Spleen (tissue), 11 donors: ENCODE data around the gene POU2F1. TPM values are rescaled to one million over a fixed set of nuclear protein-coding genes. Genes with fewer than 3 reads are reported as not detected.

ENCODE experiments used
- DNase-seq: peaks from one replicate; pipeline ENCODE4 v3.0.0-alpha.2; 2020
- H3K27ac ChIP-seq, 8 donors: fragments of 200-600 bp; sonication (generic) in 7 of 8; 1 replicate in 4 of 8; 2 replicates in 4 of 8; pipeline versions ENCODE4 v1.5.0 to v1.8.0; 2016 to 2021; ENCODE audit warnings: inconsistent platforms in 4 of 8, mild to moderate bottlenecking in 4 of 8, moderate library complexity in 1 of 8
- H3K27me3 ChIP-seq, 7 donors: fragments of 200-600 bp; sonication (generic) in 6 of 7; replicated peaks in 1 of 7; 1 replicate in 4 of 7; 2 replicates in 3 of 7; pipeline versions ENCODE4 v1.5.0 to v1.8.0; 2016 to 2021; ENCODE audit warnings: inconsistent platforms in 3 of 7, mild to moderate bottlenecking in 1 of 7
- H3K36me3 ChIP-seq, 6 donors: fragments of 200-600 bp; sonication (generic) in 5 of 6; 1 replicate in 4 of 6; 2 replicates in 2 of 6; pipeline versions ENCODE4 v1.5.0 to v1.8.0; 2016 to 2021; ENCODE audit warnings: inconsistent platforms in 2 of 6
- H3K4me1 ChIP-seq, 6 donors: fragments of 200-600 bp; sonication (generic) in 5 of 6; 1 replicate in 3 of 6; 2 replicates in 3 of 6; pipeline versions ENCODE4 v1.5.0 to v1.8.0; 2016 to 2021; ENCODE audit warnings: inconsistent platforms in 3 of 6
- H3K4me3 ChIP-seq, 8 donors: fragments of 200-600 bp; sonication (generic) in 7 of 8; 1 replicate in 4 of 8; 2 replicates in 4 of 8; pipeline versions ENCODE4 v1.5.0 to v1.8.0; 2016 to 2021; ENCODE audit warnings: inconsistent platforms in 4 of 8, mild to moderate bottlenecking in 4 of 8, moderate library complexity in 2 of 8
- H3K9me3 ChIP-seq, 8 donors: fragments of 200-600 bp; sonication (generic) in 7 of 8; 1 replicate in 4 of 8; 2 replicates in 4 of 8; pipeline versions ENCODE4 v1.5.0 to v1.8.0; 2016 to 2021; ENCODE audit warnings: inconsistent platforms in 4 of 8
- CTCF ChIP-seq, 11 experiments: fragments of 200-600 bp in 7 of 11; fragments of 450-650 bp in 4 of 11; sonication (generic) in 4 of 11; IDR thresholded peaks in 8 of 11; conservative IDR thresholded peaks in 3 of 11; 1 replicate in 7 of 11; 2 replicates in 4 of 11; pipeline versions ENCODE4 v1.4.0 to v1.8.0; 2016 to 2021; ENCODE audit warnings: antibody characterized with exemption in 11 of 11, inconsistent platforms in 4 of 11, mild to moderate bottlenecking in 1 of 11
- POLR2A ChIP-seq, 3 donors: fragments of 450-650 bp; IDR thresholded peaks; one replicate each; pipeline ENCODE4 v1.5.1; 2017; ENCODE audit warnings: antibody characterized with exemption in 3 of 3, mild to moderate bottlenecking in 1 of 3
- POLR2AphosphoS5 ChIP-seq, 3 donors: sonication (generic); formaldehyde crosslinking; IDR thresholded peaks; one replicate each; pipeline ENCODE4 v1.5.1; 2017; ENCODE audit warnings: antibody characterized with exemption in 3 of 3
- WGBS, 5 donors: extraction: QIAGEN DNeasy Blood & Tissue Kit in 3 of 5; methylation state at CpG; one replicate each; pipeline versions ENCODE4 v1.1.5 to v1.1.7; 2013 to 2018; 5-methylcytosine and 5-hydroxymethylcytosine counted together
- intact Hi-C: fragments of 100-400 bp; cut with DNase I; formaldehyde crosslinking; loops from one replicate; pipeline ENCODE4 v1.15.0; 2023; ENCODE audit warnings: low total_unique reads
- polyA plus RNA-seq, 3 donors: library from polyadenylated mRNA; stranded (reverse); fragments of 200-250 nt; gene quantifications; one replicate each; pipeline ENCODE4 v1.2.1, GENCODE V29; 2013
- total RNA-seq, 7 donors: library from RNA; depleted of rRNA in 3 of 7; stranded (reverse); fragments of >200 nt in 3 of 7; fragmentation: NEBNext Ultra II Directional in 4 of 7; extraction: Animal tissue kit (Norgen Biotek cat#: 25700) in 4 of 7; gene quantifications; one replicate each; pipeline versions ENCODE4 v1.1.0 to v1.2.1, GENCODE V29; 2016 to 2021
- donor health status: healthy with polysubstance abuse.
- donor health status: DM: no; HTN: no; CAD: no; lungs with moderate emphysema.
- donor health status: DM: no; HTN: no; CAD: no.
- donor health status: Bipolar disorder and iron deficiency.
- donor health status: healthy.
- donor health status: DM: no; HTN: no; CAD: no.
- donor health status: DM: yes; HTN: yes; CAD: no.

The POU2F1 gene
- total and polyA plus RNA-seq, 10 donors: 1.8 to 60.3 (median 27.4) TPM

- Histone ChIP-seq H3K36me3 (no peaks in the 10 kb centered on the region), H3K4me3 (no peak overlapping the region), H3K4me1 (peaks cover 0 to 37% (median 8%) of the 10 kb centered on the region in 6 donors), H3K9me3 (no peaks in the 10 kb centered on the region), H3K27me3 (no peaks in the 10 kb centered on the region), H3K27ac (no peak overlapping the region)
- 93 to 97% (median 94%) methylated on average over 3 of the region's 3 CpGs for WGBS, 5 donors
- no peak for DNase-seq
- TF ChIP-seq POLR2AphosphoS5 (IDR thresholded peaks at IDR 0.05) (no peak), POLR2A (IDR thresholded peaks at IDR 0.05) (no peak), CTCF (IDR thresholded peaks at IDR 0.05 in 8 of 11, conservative IDR thresholded peaks at IDR 0.05 in 3 of 11) (no peak)
- intact Hi-C loops: no loop called here
These were observed 60.2 kb downstream of the POU2F1 start for GRCh38 chr1:167280912-167281311.

GRCh38 chr1:167288390-167289074 is 67.8 kb downstream of the POU2F1 start:
- H3K4me1 ChIP-seq: peaks cover 0 to 47% (median 8%) of the 10 kb centered on the region in 6 donors
- H3K9me3 ChIP-seq: no peaks in the 10 kb centered on the region
- no peak overlapping the region for H3K27ac ChIP-seq
- H3K4me3 ChIP-seq: no peak overlapping the region
- no peaks in the 10 kb centered on the region for H3K36me3 ChIP-seq
- no peak for TF ChIP-seq POLR2A (IDR thresholded peaks at IDR 0.05)
- no peak for TF ChIP-seq POLR2AphosphoS5 (IDR thresholded peaks at IDR 0.05)
- TF ChIP-seq CTCF (IDR thresholded peaks at IDR 0.05 in 8 of 11, conservative IDR thresholded peaks at IDR 0.05 in 3 of 11): no peak
- intact Hi-C loops: no loop called here
- WGBS, 5 donors: 63 to 87% (median 78%) methylated on average over 3 of the region's 3 CpGs
- DNase-seq: no peak
- H3K27me3 ChIP-seq: no peaks in the 10 kb centered on the region

- Histone ChIP-seq H3K27ac (no peak overlapping the region), H3K4me1 (peaks cover 0 to 48% (median 8%) of the 10 kb centered on the region in 6 donors), H3K9me3 (no peaks in the 10 kb centered on the region), H3K36me3 (no peaks in the 10 kb centered on the region), H3K4me3 (no peak overlapping the region), H3K27me3 (no peaks in the 10 kb centered on the region)
- 93 to 98% (median 93%) methylated on average over 1 of the region's 1 CpG for WGBS, 5 donors
- DNase-seq: no peak
- TF ChIP-seq CTCF (IDR thresholded peaks at IDR 0.05 in 8 of 11, conservative IDR thresholded peaks at IDR 0.05 in 3 of 11): no peak
- TF ChIP-seq POLR2AphosphoS5 (IDR thresholded peaks at IDR 0.05): no peak
- no peak for TF ChIP-seq POLR2A (IDR thresholded peaks at IDR 0.05)
- intact Hi-C loops: no loop called here
These were observed 68.4 kb downstream of the POU2F1 start for GRCh38 chr1:167289075-167289442.

GRCh38 chr1:167289966-167290365 is 69.3 kb downstream of the POU2F1 start:
- WGBS, 5 donors: 71 to 96% (median 89%) methylated on average over 5 of the region's 5 CpGs
- no peaks in the 10 kb centered on the region for H3K27me3 ChIP-seq
- H3K4me3 ChIP-seq: no peak overlapping the region
- no peaks in the 10 kb centered on the region for H3K36me3 ChIP-seq
- intact Hi-C loops: no loop called here
- TF ChIP-seq POLR2A (IDR thresholded peaks at IDR 0.05) (no peak), CTCF (IDR thresholded peaks at IDR 0.05 in 8 of 11, conservative IDR thresholded peaks at IDR 0.05 in 3 of 11) (no peak), POLR2AphosphoS5 (IDR thresholded peaks at IDR 0.05) (no peak)
- H3K4me1 ChIP-seq: peaks cover 0 to 57% (median 8%) of the 10 kb centered on the region in 6 donors
- H3K9me3 ChIP-seq: no peaks in the 10 kb centered on the region
- no peak overlapping the region for H3K27ac ChIP-seq
- no peak for DNase-seq
